HCT116 (cell line): ENCODE measurements around the gene ADGRD1. TPM values are rescaled to one million over a fixed set of nuclear protein-coding genes. Genes with fewer than 3 reads are reported as not detected.

Experiments
- ATAC-seq: fragments of 200-7000 bp; cut with Tn5 transposase; 2 replicates; pipeline ENCODE4 v1.9.1; 2020; ENCODE audit warnings: mild to moderate bottlenecking, moderate library complexity
- BruUV-seq: library from RNA; stranded (reverse); fragments of 400-500 nt; replicated peaks from 2 replicates; lab custom pipeline; 2021; lab: Mats Ljungman, UMichigan
- CTCF ChIA-PET: fragments of 300-600 bp; sonication (Branson Sonifier 250); formaldehyde crosslinking; loops from one replicate; lab custom pipeline; 2021; ENCODE audit warnings: antibody characterized with exemption; lab: Charles Lee
- POLR2A ChIA-PET: fragments of 300-600, 350-600 bp; sonication (Branson Sonifier 250); formaldehyde crosslinking; loops from one replicate; lab custom pipeline; 2021; ENCODE audit warnings: antibody characterized with exemption; lab: Charles Lee
- RAD21 ChIA-PET, 2 experiments: fragments of 300-600 bp; sonication (Branson Sonifier 250); formaldehyde crosslinking; loops; one replicate each; lab custom pipeline; 2023; ENCODE audit warnings: low total read pairs in 2 of 2; ENCODE audit not compliant: uncharacterized antibody in 2 of 2, unreplicated experiment in 2 of 2, low non-redundant PET in 1 of 2; lab: Charles Lee
- DNase-seq: peaks from one replicate; pipeline ENCODE4 v3.0.0-alpha.2; 2010; ENCODE audit warnings: low read depth, low spot score
- H2AFZ ChIP-seq: fragments of 200-600 bp; shearing (Covaris generic), sonication (generic); 2 replicates; pipeline ENCODE4 v1.6.1; 2017; ENCODE audit warnings: low read depth, mixed run types, mixed read lengths, antibody characterized with exemption, low read length; ENCODE audit not compliant: poor library complexity, severe bottlenecking
- H3K27ac ChIP-seq: 2 replicates; pipeline ENCODE4 v1.5.1; 2012; ENCODE audit warnings: low read depth, low read length
- H3K27me3 ChIP-seq: fragments of 200-600 bp; sonication (generic); 2 replicates; pipeline ENCODE4 v1.6.1; 2016; ENCODE audit warnings: mixed run types, low read length, mixed read lengths; ENCODE audit not compliant: insufficient read depth
- H3K36me3 ChIP-seq, 2 experiments: fragments of 200-500 bp in 1 of 2; fragments of 200-600 bp in 1 of 2; sonication (Bioruptor generic) in 1 of 2; sonication (generic) in 1 of 2; 2 replicates each; pipeline versions ENCODE4 v1.5.1 to v1.6.1; 2014 to 2016; ENCODE audit warnings: low read length in 2 of 2, inconsistent platforms in 1 of 2, mixed read lengths in 1 of 2, mixed run types in 1 of 2; ENCODE audit not compliant: insufficient read depth in 2 of 2, control insufficient read depth in 1 of 2
- H3K4me1 ChIP-seq, 2 experiments: fragments of 200-600 bp in 1 of 2; sonication (generic) in 1 of 2; 2 replicates each; pipeline versions ENCODE4 v1.5.1 to v1.6.1; 2012 to 2017; ENCODE audit warnings: low read length in 2 of 2, inconsistent platforms in 1 of 2, mild to moderate bottlenecking in 1 of 2, mixed read lengths in 1 of 2, mixed run types in 1 of 2, moderate library complexity in 1 of 2; ENCODE audit not compliant: insufficient read depth in 2 of 2, control insufficient read depth in 1 of 2
- H3K4me2 ChIP-seq: fragments of 200-600 bp; sonication (generic); 2 replicates; pipeline ENCODE4 v1.6.1; 2017; ENCODE audit warnings: mixed run types, low read length, mixed read lengths
- H3K4me3 ChIP-seq, 2 experiments: fragments of 200-600 bp in 1 of 2; sonication (generic) in 1 of 2; replicated peaks in 1 of 2; 2 replicates each; pipeline ENCODE4 v1.5.1; 2011 to 2016; ENCODE audit warnings: low read length in 2 of 2, control low read depth in 1 of 2, low read depth in 1 of 2, mild to moderate bottlenecking in 1 of 2, mixed read lengths in 1 of 2, mixed run types in 1 of 2
- H3K79me2 ChIP-seq: fragments of 200-600 bp; sonication (generic); 2 replicates; pipeline ENCODE4 v1.6.1; 2017; ENCODE audit warnings: mild to moderate bottlenecking, mixed run types, low read length, moderate library complexity, mixed read lengths; ENCODE audit not compliant: insufficient read depth
- H3K9ac ChIP-seq: fragments of 200-600 bp; sonication (generic); 2 replicates; pipeline ENCODE4 v1.6.1; 2016; ENCODE audit warnings: low read length, mixed read lengths
- H3K9me2 ChIP-seq: fragments of 200-600 bp; sonication (generic), shearing (Covaris generic); 2 replicates; pipeline ENCODE4 v1.6.1; 2017; ENCODE audit warnings: mixed run types, mild to moderate bottlenecking, moderate library complexity; ENCODE audit not compliant: insufficient read depth
- H3K9me3 ChIP-seq, 2 experiments: fragments of 200-500 bp in 1 of 2; fragments of 200-600 bp in 1 of 2; sonication (Bioruptor generic) in 1 of 2; sonication (generic) in 1 of 2; 2 replicates each; pipeline ENCODE4 v1.6.1; 2014 to 2017; ENCODE audit warnings: low read length in 2 of 2, mixed read lengths in 2 of 2, inconsistent platforms in 1 of 2, low read depth in 1 of 2, mild to moderate bottlenecking in 1 of 2, mixed run types in 1 of 2, moderate library complexity in 1 of 2; ENCODE audit not compliant: control insufficient read depth in 1 of 2, insufficient read depth in 1 of 2
- H4K20me1 ChIP-seq: fragments of 200-600 bp; sonication (generic), shearing (Covaris generic); 2 replicates; pipeline ENCODE4 v1.6.1; 2017; ENCODE audit warnings: mixed run types, mild to moderate bottlenecking, moderate library complexity; ENCODE audit not compliant: insufficient read depth
- ATF3 ChIP-seq: IDR thresholded peaks from 2 replicates; pipeline ENCODE4 v1.6.1; 2012
- CBX3 ChIP-seq: IDR thresholded peaks from 2 replicates; pipeline ENCODE4 v1.6.1; 2012; ENCODE audit warnings: low read depth
- CEBPB ChIP-seq: IDR thresholded peaks from 2 replicates; pipeline ENCODE4 v1.6.1; 2012; ENCODE audit warnings: low read depth
- CTCF ChIP-seq, 3 experiments: fragments of 200-600 bp in 1 of 3; sonication (generic) in 1 of 3; IDR thresholded peaks in 2 of 3; conservative IDR thresholded peaks in 1 of 3; 2 replicates each; pipeline ENCODE4 v1.5.1; 2012 to 2017; ENCODE audit warnings: low read depth in 2 of 3, low read length in 2 of 3, antibody characterized with exemption in 1 of 3, borderline replicate concordance in 1 of 3, control low read depth in 1 of 3, mild to moderate bottlenecking in 1 of 3, mixed read lengths in 1 of 3, mixed run types in 1 of 3, moderate library complexity in 1 of 3; ENCODE audit not compliant: insufficient read depth in 1 of 3
- EZH2 ChIP-seq: fragments of 200-600 bp; sonication (generic); IDR thresholded peaks from 2 replicates; pipeline ENCODE4 v1.6.1; 2017; ENCODE audit warnings: antibody characterized with exemption, mixed run types
- FOSL1 ChIP-seq: IDR thresholded peaks from 2 replicates; pipeline ENCODE4 v1.6.1; 2012; ENCODE audit warnings: low read depth
- MAX ChIP-seq: IDR thresholded peaks from 2 replicates; pipeline ENCODE4 v1.6.1; 2012
- POLR2A ChIP-seq: IDR thresholded peaks from 2 replicates; pipeline ENCODE4 v1.7.0; 2011; ENCODE audit warnings: borderline replicate concordance; ENCODE audit not compliant: insufficient read depth, insufficient read length; ENCODE audit errors: extremely low read depth
- RAD21 ChIP-seq: IDR thresholded peaks from 2 replicates; pipeline ENCODE4 v1.6.1; 2012; ENCODE audit warnings: low read depth, mild to moderate bottlenecking
- REST ChIP-seq: IDR thresholded peaks from 2 replicates; pipeline ENCODE4 v1.6.1; 2012; ENCODE audit warnings: low read depth
- ZBTB33 ChIP-seq: IDR thresholded peaks from 2 replicates; pipeline ENCODE4 v1.6.1; 2011; ENCODE audit warnings: mild to moderate bottlenecking, low read length, moderate library complexity; ENCODE audit not compliant: insufficient replicate concordance; ENCODE audit errors: extremely low read depth
- ZFX ChIP-seq: fragments of 450-650 bp; IDR thresholded peaks from 2 replicates; pipeline ENCODE4 v1.6.1; 2017
- ZNF274 ChIP-seq: fragments of 200-500 bp; sonication (Bioruptor generic); IDR thresholded peaks from 2 replicates; pipeline ENCODE4 v1.6.1; 2014; ENCODE audit warnings: mild to moderate bottlenecking, low read depth, low read length, inconsistent platforms
- intact Hi-C: fragments of 100-400 bp; cut with micrococcal nuclease; formaldehyde crosslinking; loops from 2 replicates; pipeline ENCODE4 v1.10.0; 2022
- total RNA-seq: library from RNA; stranded (reverse); gene quantifications from one replicate; pipeline ENCODE4 v1.2.1, GENCODE V29; 2021; ENCODE audit not compliant: unreplicated experiment

The ADGRD1 gene
- total RNA-seq, 1 experiment from 2014 or later = 0.44 TPM

- Histone ChIP-seq H3K27me3 (no peaks in the 10 kb centered on the region; the same call in 1 of the 2 replicates), H2AFZ (no peak overlapping the region), H3K9ac (no peak overlapping the region), H3K9me3 (no peaks in the 10 kb centered on the region; a peak in 1 of 4 replicates), H3K9me2 (no peaks in the 10 kb centered on the region), H3K4me1 (no peaks in the 10 kb centered on the region), H3K36me3 (no peaks in the 10 kb centered on the region), H3K27ac (no peak overlapping the region), H4K20me1 (no peaks in the 10 kb centered on the region), H3K4me2 (no peak overlapping the region), H3K4me3 (no peak overlapping the region), H3K79me2 (no peaks in the 10 kb centered on the region)
- POLR2A ChIA-PET = no interaction called here
- TF ChIP-seq FOSL1 (no peak), MAX (no peak), RAD21 (no peak), ZBTB33 (no peak), CBX3 (no peak), ZNF274 (no peak), EZH2 (no peak), REST (no peak), ATF3 (no peak), CEBPB (no peak), POLR2A (no peak), ZFX (no peak), CTCF (IDR thresholded peaks at IDR 0.05 in 2 of 3, conservative IDR thresholded peaks at IDR 0.05 in 1 of 3; ENCODE audit: borderline replicate concordance in 1 of 3, insufficient read depth in 1 of 3, low read depth in 2 of 3, low read length in 2 of 3) (no peak)
- no peak for ATAC-seq
- RAD21 ChIA-PET = no interaction called here
- intact Hi-C loops = no loop called here
- no TSS peak for BruUV-seq
- CTCF ChIA-PET = no interaction called here
- DNase-seq = no peak
These were observed 44.4 kb downstream of the ADGRD1 start for GRCh38 chr12:130998136-130998535.
